GM13976 (cell line): Measurements from ENCODE around the gene SLC17A4.

Experiments used
- DNase-seq: peaks from one replicate; pipeline ENCODE4 v3.0.0; 2012; ENCODE audit warnings: low spot score
- in situ Hi-C: fragments of 300-500 bp; cut with MboI; formaldehyde crosslinking; loops from one replicate; pipeline ENCODE4 v1.12.0; 2022; ENCODE audit warnings: low sequenced_read_pairs, mixed read lengths, inconsistent platforms; ENCODE audit not compliant: unreplicated experiment
- TF ChIP-seq, protein P1 (sequence below): IDR thresholded peaks from 2 replicates; pipeline ENCODE4 v1.5.1; 2012; ENCODE audit warnings: borderline replicate concordance, mild to moderate bottlenecking; ENCODE audit not compliant: insufficient read depth; ENCODE audit errors: extremely low read depth, missing control alignments, control extremely low read depth

The SLC17A4 gene

DNA sequence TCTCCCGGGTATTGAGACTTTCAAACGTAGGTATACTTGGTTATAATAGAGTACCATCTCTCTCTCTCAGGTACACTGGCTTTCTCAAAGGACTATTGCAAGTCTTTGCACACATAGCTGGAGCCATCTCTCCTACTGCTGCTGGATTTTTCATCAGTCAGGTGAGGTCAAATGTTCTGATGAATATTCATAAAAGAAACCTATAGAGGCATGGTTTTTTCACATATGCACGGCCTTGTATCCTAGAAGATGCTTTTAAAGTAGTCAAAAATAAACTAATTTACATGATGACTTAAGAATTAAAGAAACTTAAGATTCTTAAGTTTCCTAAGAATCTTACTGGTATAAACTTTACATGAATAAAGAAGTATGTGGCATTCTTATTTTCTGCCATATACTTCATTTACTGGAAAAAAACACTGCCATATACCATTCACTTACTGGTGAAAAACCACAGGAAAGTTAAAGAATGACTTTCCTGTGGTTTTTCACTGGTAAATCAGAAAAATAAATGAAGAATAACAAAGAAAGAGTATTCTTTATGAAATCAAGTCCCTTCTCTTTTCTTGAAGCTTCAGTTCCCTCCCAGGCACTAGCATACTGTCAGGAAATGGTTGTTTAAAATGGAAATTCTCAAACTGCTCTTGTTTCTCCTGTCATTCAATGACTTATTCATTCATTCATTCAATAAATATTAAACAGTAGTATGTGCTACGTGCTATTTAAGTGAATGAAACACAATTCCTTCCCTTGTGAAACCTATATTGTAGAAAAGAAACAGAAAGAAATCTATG, 23.5 kb downstream of the SLC17A4 start:
- TF ChIP-seq, protein P1, sequence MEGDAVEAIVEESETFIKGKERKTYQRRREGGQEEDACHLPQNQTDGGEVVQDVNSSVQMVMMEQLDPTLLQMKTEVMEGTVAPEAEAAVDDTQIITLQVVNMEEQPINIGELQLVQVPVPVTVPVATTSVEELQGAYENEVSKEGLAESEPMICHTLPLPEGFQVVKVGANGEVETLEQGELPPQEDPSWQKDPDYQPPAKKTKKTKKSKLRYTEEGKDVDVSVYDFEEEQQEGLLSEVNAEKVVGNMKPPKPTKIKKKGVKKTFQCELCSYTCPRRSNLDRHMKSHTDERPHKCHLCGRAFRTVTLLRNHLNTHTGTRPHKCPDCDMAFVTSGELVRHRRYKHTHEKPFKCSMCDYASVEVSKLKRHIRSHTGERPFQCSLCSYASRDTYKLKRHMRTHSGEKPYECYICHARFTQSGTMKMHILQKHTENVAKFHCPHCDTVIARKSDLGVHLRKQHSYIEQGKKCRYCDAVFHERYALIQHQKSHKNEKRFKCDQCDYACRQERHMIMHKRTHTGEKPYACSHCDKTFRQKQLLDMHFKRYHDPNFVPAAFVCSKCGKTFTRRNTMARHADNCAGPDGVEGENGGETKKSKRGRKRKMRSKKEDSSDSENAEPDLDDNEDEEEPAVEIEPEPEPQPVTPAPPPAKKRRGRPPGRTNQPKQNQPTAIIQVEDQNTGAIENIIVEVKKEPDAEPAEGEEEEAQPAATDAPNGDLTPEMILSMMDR, result no peak
- in situ Hi-C loops, result no loop called here
- no peak for DNase-seq

DNA sequence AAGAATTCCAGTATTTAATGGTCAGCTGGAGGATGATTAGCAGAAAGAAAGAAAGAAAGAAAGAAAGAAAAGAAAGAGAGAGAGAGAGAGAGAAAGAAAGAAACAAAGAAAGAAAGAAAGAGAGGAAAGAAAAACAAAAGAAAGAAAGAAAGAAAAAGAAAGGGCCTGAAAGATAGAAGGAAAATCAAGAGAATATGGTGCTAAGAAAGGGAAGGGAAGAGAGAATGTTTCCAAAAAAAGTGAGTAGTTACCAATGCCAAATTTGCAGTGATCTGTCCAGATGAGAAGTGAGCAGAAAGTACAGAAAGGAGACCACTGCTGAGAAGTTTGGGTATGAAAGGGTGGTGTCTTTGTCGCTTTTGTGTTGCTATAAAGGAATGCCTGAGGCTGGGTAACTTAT, 26.6 kb downstream of the SLC17A4 start:
- in situ Hi-C loops, result no loop called here
- no peak for DNase-seq
- TF ChIP-seq, protein P1, result no peak

DNA sequence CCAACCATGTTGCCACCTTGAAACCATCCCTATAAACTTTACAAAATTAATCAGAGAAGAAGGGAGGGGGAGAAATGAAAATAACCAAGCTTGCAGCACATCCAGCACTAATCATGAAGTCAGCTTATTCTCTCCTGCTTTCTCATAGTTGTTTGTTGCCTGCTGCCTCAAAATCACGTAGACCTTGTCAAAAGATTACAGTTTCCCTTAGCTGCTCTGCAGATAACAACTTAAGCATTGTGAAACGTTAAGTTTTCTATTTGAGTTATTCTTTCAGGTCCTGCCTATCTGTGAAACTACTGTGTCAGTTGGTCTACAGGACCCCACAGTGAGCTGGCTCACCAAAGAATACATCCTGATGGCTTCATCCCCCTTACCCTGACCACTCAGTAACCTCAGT, 32.9 kb downstream of the SLC17A4 start:
- DNase-seq, result no peak
- in situ Hi-C loops, result no loop called here
- TF ChIP-seq, protein P1, result no peak

DNA sequence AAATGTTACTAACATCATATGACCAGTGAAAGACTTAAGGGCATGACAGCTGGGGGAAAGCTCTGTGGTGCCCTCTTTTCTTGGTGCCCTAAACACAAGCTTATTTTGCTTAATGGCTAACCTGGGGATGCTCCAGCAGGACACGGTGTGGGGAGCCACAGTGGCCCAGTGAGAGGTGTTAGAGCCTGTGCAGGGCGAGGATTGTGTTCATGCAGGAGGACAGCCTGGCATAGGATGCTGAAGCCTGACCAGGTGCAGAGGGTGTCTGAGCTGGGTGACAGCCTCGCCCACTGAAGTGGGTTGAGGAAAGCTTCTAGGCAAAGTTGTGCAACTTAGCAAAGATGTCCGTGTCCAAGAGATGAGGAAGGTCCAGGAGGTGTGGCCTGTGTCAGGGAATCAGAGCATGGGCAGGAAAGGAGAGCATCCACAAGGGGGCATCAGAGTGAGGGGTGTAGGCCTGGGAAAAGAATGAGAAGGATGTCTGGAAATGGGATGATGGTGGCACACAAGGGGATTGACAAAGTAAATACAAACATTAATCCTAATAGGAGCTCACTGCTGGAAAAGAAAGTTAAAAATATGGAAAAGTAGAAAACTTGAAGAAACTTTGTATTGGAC, 33.9 kb downstream of the SLC17A4 start:
- in situ Hi-C loops, result no loop called here

DNA sequence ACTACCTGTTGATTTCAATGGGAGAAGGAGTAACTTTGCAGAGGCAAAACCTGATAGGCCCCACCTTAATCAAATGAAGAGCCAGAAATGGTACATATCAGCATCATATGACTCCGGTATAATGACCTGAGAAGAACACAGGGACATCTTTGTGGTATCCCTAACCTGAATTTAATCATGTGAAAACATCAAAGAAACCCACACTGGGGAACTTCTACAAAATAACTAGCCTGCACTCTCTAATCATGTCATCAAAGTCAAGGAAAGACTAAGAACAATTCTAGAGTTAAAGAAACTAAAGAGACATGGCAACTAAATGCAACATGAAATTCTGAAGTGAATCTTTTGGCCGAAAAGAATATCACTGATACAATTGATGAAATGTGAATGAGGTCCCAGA, 34.9 kb downstream of the SLC17A4 start:
- in situ Hi-C loops, result no loop called here

More for the DNA sequence above, 33.9 kb downstream of the SLC17A4 start:
- DNase-seq, result peak; percentile 11
- TF ChIP-seq, protein P1, result peak; percentile 53

DNA sequence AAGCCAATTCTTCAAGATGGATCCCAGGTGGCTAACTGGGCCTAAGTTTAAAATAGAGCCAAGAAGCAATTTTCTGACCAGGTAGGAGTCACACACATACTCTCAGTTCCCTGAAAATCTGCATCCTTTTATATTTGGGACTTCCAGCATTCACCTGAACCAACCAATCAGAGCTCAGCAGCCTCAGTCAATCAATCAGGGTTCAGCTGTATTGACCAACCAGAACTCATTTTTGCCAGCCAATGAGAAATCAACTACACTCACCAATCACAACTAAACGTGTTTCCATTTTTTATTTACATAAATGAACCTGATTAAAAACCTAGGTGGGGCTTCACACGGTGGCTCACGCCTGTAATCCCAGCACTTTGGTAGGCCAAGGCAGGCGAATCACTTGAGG, 37.5 kb downstream of the SLC17A4 start:
- TF ChIP-seq, protein P1, result no peak
- no peak for DNase-seq
- in situ Hi-C loops, result no loop called here

More for the DNA sequence above, 34.9 kb downstream of the SLC17A4 start:
- DNase-seq, result no peak
- TF ChIP-seq, protein P1, result no peak

DNA sequence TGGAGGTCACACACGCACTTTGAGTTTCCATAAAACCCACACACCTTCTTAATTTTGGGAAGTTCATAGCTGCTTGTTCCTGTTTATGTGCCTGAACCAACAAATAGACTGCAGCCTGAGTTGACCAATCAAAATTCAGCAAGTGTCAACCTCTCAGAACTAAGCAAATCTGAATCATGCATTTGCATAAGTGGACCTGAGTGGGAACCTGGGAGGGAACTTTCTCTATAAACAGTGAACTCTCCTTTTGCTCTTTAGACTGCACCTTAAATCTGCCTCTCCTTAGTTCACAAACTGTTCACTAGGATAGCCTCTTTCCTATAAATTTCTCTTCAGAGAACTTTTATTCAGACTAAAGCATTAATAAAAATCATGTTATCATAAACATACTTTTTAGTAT, 39.4 kb downstream of the SLC17A4 start:
- in situ Hi-C loops, result no loop called here
- TF ChIP-seq, protein P1, result no peak
- DNase-seq, result no peak
